Mammary epithelial cell (primary cell): Measurements from ENCODE around the gene HOXB1.

Experiments used
- EZH2 ChIP-seq: IDR thresholded peaks from 2 replicates; pipeline ENCODE4 v1.6.1; 2012; ENCODE audit warnings: low read length, inconsistent platforms, borderline replicate concordance
- TF ChIP-seq, protein P1 (sequence below), 2 donors: IDR thresholded peaks in 1 of 2; conservative IDR thresholded peaks in 1 of 2; 2 replicates each; pipeline ENCODE4 v1.5.1; 2011 to 2012; ENCODE audit warnings: inconsistent platforms in 2 of 2, low read length in 2 of 2, mild to moderate bottlenecking in 2 of 2, control low read depth in 1 of 2, low read depth in 1 of 2; ENCODE audit not compliant: insufficient read depth in 1 of 2; ENCODE audit errors: extremely low read depth in 1 of 2

- TF ChIP-seq, protein P1, sequence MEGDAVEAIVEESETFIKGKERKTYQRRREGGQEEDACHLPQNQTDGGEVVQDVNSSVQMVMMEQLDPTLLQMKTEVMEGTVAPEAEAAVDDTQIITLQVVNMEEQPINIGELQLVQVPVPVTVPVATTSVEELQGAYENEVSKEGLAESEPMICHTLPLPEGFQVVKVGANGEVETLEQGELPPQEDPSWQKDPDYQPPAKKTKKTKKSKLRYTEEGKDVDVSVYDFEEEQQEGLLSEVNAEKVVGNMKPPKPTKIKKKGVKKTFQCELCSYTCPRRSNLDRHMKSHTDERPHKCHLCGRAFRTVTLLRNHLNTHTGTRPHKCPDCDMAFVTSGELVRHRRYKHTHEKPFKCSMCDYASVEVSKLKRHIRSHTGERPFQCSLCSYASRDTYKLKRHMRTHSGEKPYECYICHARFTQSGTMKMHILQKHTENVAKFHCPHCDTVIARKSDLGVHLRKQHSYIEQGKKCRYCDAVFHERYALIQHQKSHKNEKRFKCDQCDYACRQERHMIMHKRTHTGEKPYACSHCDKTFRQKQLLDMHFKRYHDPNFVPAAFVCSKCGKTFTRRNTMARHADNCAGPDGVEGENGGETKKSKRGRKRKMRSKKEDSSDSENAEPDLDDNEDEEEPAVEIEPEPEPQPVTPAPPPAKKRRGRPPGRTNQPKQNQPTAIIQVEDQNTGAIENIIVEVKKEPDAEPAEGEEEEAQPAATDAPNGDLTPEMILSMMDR (conservative IDR thresholded peaks at IDR 0.05 in 1 of 2, IDR thresholded peaks at IDR 0.05 in 1 of 2; ENCODE audit: extremely low read depth in 1 of 2, insufficient read depth in 1 of 2, low read depth in 1 of 2, low read length in 2 of 2): no peak
- TF ChIP-seq EZH2: no peak
Observed at GRCh38 chr17:48569240-48569582, 38.4 kb upstream of the HOXB1 start.
